ENCODE measurements around the gene HGFAC. TPM values are rescaled to one million over a fixed set of nuclear protein-coding genes. Genes with fewer than 3 reads are reported as not detected.

Gene HGFAC
- polyA plus RNA-seq, 1 of the 3 experiments (the other 2 are of a cell fraction): 0.43 TPM

DNA sequence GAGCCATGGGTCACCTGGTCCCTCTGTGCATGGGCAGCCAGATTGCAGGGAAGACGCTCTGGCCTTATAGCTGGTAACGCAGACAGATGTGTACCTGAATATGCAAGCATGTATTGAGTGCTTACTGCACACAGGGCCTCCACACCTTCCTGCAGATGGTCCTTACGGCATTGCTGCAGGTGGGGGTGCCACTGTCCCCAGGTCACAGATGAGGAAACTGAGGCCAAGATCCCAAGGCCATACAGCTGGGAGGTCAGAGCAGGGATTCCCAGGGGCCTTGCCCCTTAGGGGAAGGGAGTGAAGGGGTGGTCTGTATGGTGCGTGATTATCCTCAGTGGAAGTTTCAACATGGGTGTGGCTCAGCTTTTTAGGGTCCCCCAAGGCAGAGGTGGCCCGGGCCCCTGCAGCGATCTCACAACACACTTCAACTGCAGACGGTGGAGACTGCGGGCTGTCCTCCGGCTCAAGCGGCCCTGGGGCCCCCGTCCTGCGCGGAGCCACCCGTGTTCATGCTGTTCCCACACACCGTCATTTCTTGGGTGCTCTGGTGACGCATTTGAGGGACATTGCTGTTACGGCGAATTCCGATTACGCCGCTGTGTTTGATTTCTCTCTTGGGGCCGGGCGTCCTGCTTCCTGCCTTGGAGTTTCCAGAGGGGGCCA, 29.5 kb downstream of the HGFAC start:
- H3K9me3 ChIP-seq: no peaks in the 10 kb centered on the region
- no peak overlapping the region for H2AFZ ChIP-seq (ENCODE audit: low read depth)
- H3K9ac ChIP-seq: no peak overlapping the region
- ChIA-PET CTCF (interaction anchor here (1.1 to 3.9 kb wide), 3 partner anchors 10 to 174 kb away, joined by 3 to 31 read pairs (median 3); no protein-coding TSS in a partner anchor), POLR2A (no interaction called here)
- no peak overlapping the region for H3K4me3 ChIP-seq (ENCODE audit: low read depth in 2 of 2, low read length in 1 of 2)
- no peaks in the 10 kb centered on the region for H3K27me3 ChIP-seq (ENCODE audit: insufficient read depth)
- H3F3A ChIP-seq (replicated peaks; ENCODE audit: insufficient read depth): peaks cover 7% of the 10 kb centered on the region
- H3K79me2 ChIP-seq (ENCODE audit: insufficient read depth): no peaks in the 10 kb centered on the region
- no peak overlapping the region for H3K4me2 ChIP-seq
- WGBS (ENCODE audit: low lambda C conversion rate): 73% methylated on average over 20 of the region's 23 CpGs
- H3K9me2 ChIP-seq: no peaks in the 10 kb centered on the region
- peaks cover 0 to 3% of the 10 kb centered on the region in 2 experiments; a peak in 1 of 4 replicates for H3K4me1 ChIP-seq (ENCODE audit: control insufficient read depth in 1 of 2, insufficient read depth in 2 of 2, low read depth in 1 of 2, low read length in 1 of 2)
- no peaks in the 10 kb centered on the region for H4K20me1 ChIP-seq (ENCODE audit: insufficient read depth)
- H3K27ac ChIP-seq (ENCODE audit: low read depth in 2 of 2, low read length in 1 of 2): no peak overlapping the region
- no peak for TF ChIP-seq ZBTB33 (IDR thresholded peaks at IDR 0.05; ENCODE audit: borderline replicate concordance, low read depth)
- no peak for TF ChIP-seq YY1 (IDR thresholded peaks at IDR 0.05; ENCODE audit: low read depth)
- TF ChIP-seq RFX5 (IDR thresholded peaks at IDR 0.05; ENCODE audit: low read length): no peak
- no peak for TF ChIP-seq FOSL2 (IDR thresholded peaks at IDR 0.05; ENCODE audit: borderline replicate concordance, low read depth)
- TF ChIP-seq SMC3 (IDR thresholded peaks at IDR 0.05; ENCODE audit: low read depth, low read length): no peak
- no peak for TF ChIP-seq PBX3 (IDR thresholded peaks at IDR 0.05)
- TF ChIP-seq FOXM1 (IDR thresholded peaks at IDR 0.05; ENCODE audit: low read depth): no peak
- H3K36me3 ChIP-seq (replicated peaks in 1 of 2; ENCODE audit: control insufficient read depth in 1 of 2, insufficient read depth in 2 of 2, low read length in 1 of 2): no peaks in the 10 kb centered on the region
- no peak for DNase-seq

DNA sequence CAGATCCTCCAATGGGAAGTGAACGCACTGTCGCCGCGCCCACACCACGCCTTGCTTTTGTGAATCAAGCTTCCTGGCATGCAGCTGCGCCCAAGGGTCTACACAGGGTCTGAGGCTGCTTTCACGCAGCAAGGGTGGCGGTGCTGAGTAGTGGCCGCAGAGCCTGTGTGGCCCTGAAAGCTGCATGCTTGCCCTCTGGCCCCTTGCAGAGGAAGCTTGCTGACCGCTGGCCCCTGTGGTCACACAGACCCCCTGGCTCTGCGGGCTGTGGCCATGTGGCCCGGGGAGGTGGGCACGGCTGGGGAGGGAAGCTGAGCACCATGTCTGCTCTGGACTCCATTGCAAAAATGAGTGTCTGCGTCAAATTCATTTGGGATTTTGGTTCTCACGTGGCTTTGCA, 30.1 kb downstream of the HGFAC start:
- H3K27ac ChIP-seq (ENCODE audit: low read depth in 2 of 2, low read length in 1 of 2): no peak overlapping the region
- 84% methylated on average over 11 of the region's 15 CpGs for WGBS (ENCODE audit: low lambda C conversion rate)
- H3K4me2 ChIP-seq: no peak overlapping the region
- POLR2A ChIA-PET: no interaction called here
- no peaks in the 10 kb centered on the region for H3K36me3 ChIP-seq (replicated peaks in 1 of 2; ENCODE audit: control insufficient read depth in 1 of 2, insufficient read depth in 2 of 2, low read length in 1 of 2)
- H3K9me3 ChIP-seq: no peaks in the 10 kb centered on the region
- no peak overlapping the region for H2AFZ ChIP-seq (ENCODE audit: low read depth)
- no peaks in the 10 kb centered on the region for H4K20me1 ChIP-seq (ENCODE audit: insufficient read depth)
- peaks cover 7% of the 10 kb centered on the region for H3F3A ChIP-seq (replicated peaks; ENCODE audit: insufficient read depth)
- H3K27me3 ChIP-seq (ENCODE audit: insufficient read depth): no peaks in the 10 kb centered on the region
- H3K4me1 ChIP-seq (ENCODE audit: control insufficient read depth in 1 of 2, insufficient read depth in 2 of 2, low read depth in 1 of 2, low read length in 1 of 2): peaks cover 0 to 3% of the 10 kb centered on the region in 2 experiments; a peak in 1 of 4 replicates
- TF ChIP-seq SMC3 (IDR thresholded peaks at IDR 0.05; ENCODE audit: low read depth, low read length): no peak
- TF ChIP-seq MXI1 (IDR thresholded peaks at IDR 0.05; ENCODE audit: low read depth, low read length): no peak
- TF ChIP-seq, protein P1, sequence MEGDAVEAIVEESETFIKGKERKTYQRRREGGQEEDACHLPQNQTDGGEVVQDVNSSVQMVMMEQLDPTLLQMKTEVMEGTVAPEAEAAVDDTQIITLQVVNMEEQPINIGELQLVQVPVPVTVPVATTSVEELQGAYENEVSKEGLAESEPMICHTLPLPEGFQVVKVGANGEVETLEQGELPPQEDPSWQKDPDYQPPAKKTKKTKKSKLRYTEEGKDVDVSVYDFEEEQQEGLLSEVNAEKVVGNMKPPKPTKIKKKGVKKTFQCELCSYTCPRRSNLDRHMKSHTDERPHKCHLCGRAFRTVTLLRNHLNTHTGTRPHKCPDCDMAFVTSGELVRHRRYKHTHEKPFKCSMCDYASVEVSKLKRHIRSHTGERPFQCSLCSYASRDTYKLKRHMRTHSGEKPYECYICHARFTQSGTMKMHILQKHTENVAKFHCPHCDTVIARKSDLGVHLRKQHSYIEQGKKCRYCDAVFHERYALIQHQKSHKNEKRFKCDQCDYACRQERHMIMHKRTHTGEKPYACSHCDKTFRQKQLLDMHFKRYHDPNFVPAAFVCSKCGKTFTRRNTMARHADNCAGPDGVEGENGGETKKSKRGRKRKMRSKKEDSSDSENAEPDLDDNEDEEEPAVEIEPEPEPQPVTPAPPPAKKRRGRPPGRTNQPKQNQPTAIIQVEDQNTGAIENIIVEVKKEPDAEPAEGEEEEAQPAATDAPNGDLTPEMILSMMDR (IDR thresholded peaks at IDR 0.05): no peak
- no peak for TF ChIP-seq FOXM1 (IDR thresholded peaks at IDR 0.05; ENCODE audit: low read depth)
- TF ChIP-seq ELF1 (IDR thresholded peaks at IDR 0.05): no peak
- no peak for TF ChIP-seq MEF2A (IDR thresholded peaks at IDR 0.05; ENCODE audit: borderline replicate concordance, low read depth)
- no peak for TF ChIP-seq GATA2 (CRISPR knock-in tag; IDR thresholded peaks at IDR 0.05)
- TF ChIP-seq FOXJ3 (CRISPR knock-in tag; IDR thresholded peaks at IDR 0.05): no peak
- no peak for TF ChIP-seq RFX5 (IDR thresholded peaks at IDR 0.05; ENCODE audit: low read length)
- no peak for TF ChIP-seq YY1 (IDR thresholded peaks at IDR 0.05; ENCODE audit: low read depth)
- TF ChIP-seq, protein P2, sequence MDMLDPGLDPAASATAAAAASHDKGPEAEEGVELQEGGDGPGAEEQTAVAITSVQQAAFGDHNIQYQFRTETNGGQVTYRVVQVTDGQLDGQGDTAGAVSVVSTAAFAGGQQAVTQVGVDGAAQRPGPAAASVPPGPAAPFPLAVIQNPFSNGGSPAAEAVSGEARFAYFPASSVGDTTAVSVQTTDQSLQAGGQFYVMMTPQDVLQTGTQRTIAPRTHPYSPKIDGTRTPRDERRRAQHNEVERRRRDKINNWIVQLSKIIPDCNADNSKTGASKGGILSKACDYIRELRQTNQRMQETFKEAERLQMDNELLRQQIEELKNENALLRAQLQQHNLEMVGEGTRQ (IDR thresholded peaks at IDR 0.05; ENCODE audit: borderline replicate concordance, low read depth, low read length): no peak
- H3K9ac ChIP-seq: no peak overlapping the region
- no peak for DNase-seq
- CTCF ChIA-PET: interaction anchor here (1.1 to 3.9 kb wide), 3 partner anchors 9 to 174 kb away, joined by 3 to 31 read pairs (median 3); no protein-coding TSS in a partner anchor
- H3K4me3 ChIP-seq (ENCODE audit: low read depth in 2 of 2, low read length in 1 of 2): no peak overlapping the region
- H3K9me2 ChIP-seq: no peaks in the 10 kb centered on the region
- no peaks in the 10 kb centered on the region for H3K79me2 ChIP-seq (ENCODE audit: insufficient read depth)
